Gastrocnemius medialis (tissue), 4 donors: ENCODE data around the gene TTBK1. TPM values are rescaled to one million over a fixed set of nuclear protein-coding genes. Genes with fewer than 3 reads are reported as not detected.

Experiments used
- ATAC-seq, 2 donors: fragments of 150-250 bp; one replicate each; pipeline ENCODE4 v1.9.1; 2016
- DNase-seq, 2 donors: peaks; one replicate each; pipeline ENCODE4 v3.0.0-alpha.2; 2019
- H3K27ac ChIP-seq, 4 donors: fragments of 200-600 bp; sonication (generic); 1 replicate in 1 of 4; 2 replicates in 3 of 4; pipeline ENCODE4 v1.5.1; 2016 to 2018; ENCODE audit warnings: mild to moderate bottlenecking in 2 of 4, moderate library complexity in 1 of 4
- H3K27me3 ChIP-seq, 3 donors: fragments of 200-600 bp; sonication (generic) in 2 of 3; 1 replicate in 1 of 3; 2 replicates in 2 of 3; pipeline versions ENCODE4 v1.5.1 to v1.6.0; 2016 to 2019; ENCODE audit warnings: mild to moderate bottlenecking in 1 of 3, moderate library complexity in 1 of 3
- H3K36me3 ChIP-seq, 2 donors: fragments of 200-600 bp; sonication (generic) in 1 of 2; one replicate each; pipeline ENCODE4 v1.5.1; 2017 to 2018
- H3K4me1 ChIP-seq, 2 donors: fragments of 200-600 bp; sonication (generic) in 1 of 2; one replicate each; pipeline ENCODE4 v1.5.1; 2016 to 2017; ENCODE audit warnings: mild to moderate bottlenecking in 2 of 2
- H3K4me3 ChIP-seq, 4 donors: fragments of 200-600 bp; sonication (generic) in 3 of 4; 1 replicate in 1 of 4; 2 replicates in 3 of 4; pipeline ENCODE4 v1.5.1; 2016 to 2019; ENCODE audit warnings: mild to moderate bottlenecking in 2 of 4
- H3K9me3 ChIP-seq, 3 donors: fragments of 200-600 bp; sonication (generic) in 2 of 3; 1 replicate in 1 of 3; 2 replicates in 2 of 3; pipeline ENCODE4 v1.5.1; 2016 to 2019
- CTCF ChIP-seq, 5 experiments: fragments of 450-650 bp in 3 of 5; fragments of 200-600 bp in 2 of 5; sonication (generic) in 2 of 5; IDR thresholded peaks in 4 of 5; conservative IDR thresholded peaks in 1 of 5; 1 replicate in 4 of 5; 2 replicates in 1 of 5; pipeline ENCODE4 v1.5.1; 2016 to 2019; ENCODE audit warnings: antibody characterized with exemption in 5 of 5, mild to moderate bottlenecking in 3 of 5, moderate library complexity in 3 of 5
- POLR2A ChIP-seq, 2 donors: fragments of 450-650 bp; IDR thresholded peaks; one replicate each; pipeline ENCODE4 v1.6.1; 2017; ENCODE audit warnings: antibody characterized with exemption in 2 of 2, mild to moderate bottlenecking in 2 of 2, moderate library complexity in 2 of 2
- in situ Hi-C, 4 donors: fragments of 200-750 bp; cut with MboI; loops; one replicate each; pipeline versions ENCODE4 v1.15.0 to v1.8.0; 2017; ENCODE audit warnings: low sequenced_read_pairs in 4 of 4
- intact Hi-C: fragments of 100-400 bp; cut with DNase I; formaldehyde crosslinking; loops from one replicate; pipeline ENCODE4 v1.15.1; 2023; ENCODE audit warnings: low total_unique reads
- total RNA-seq, 4 donors: library from RNA; depleted of rRNA; stranded (reverse); fragments of >200 nt; gene quantifications; one replicate each; pipeline versions ENCODE4 v1.1.0 to v1.2.3, GENCODE V29; 2016

TTBK1 gene
- total RNA-seq, 4 donors from 2014 or later, result 0.04 TPM; not detected in 3

- TF ChIP-seq POLR2A (IDR thresholded peaks at IDR 0.05), result no peak
- TF ChIP-seq CTCF (IDR thresholded peaks at IDR 0.05 in 4 of 5, conservative IDR thresholded peaks at IDR 0.05 in 1 of 5), result no peak
- Histone ChIP-seq H3K9me3 (no peaks in the 10 kb centered on the region), H3K36me3 (no peaks in the 10 kb centered on the region), H3K27ac (no peak overlapping the region), H3K4me1 (peaks cover 4 to 8% of the 10 kb centered on the region in 2 donors), H3K4me3 (no peak overlapping the region), H3K27me3 (peaks cover 13 to 31% (median 19%) of the 10 kb centered on the region in 3 donors)
- intact Hi-C loops, result no loop called here
- in situ Hi-C loops, result no loop called here
- DNase-seq, result no peak
- ATAC-seq, result no peak
Observed at GRCh38 chr6:43304882-43305281, 61.6 kb downstream of the TTBK1 start.

GRCh38 chr6:43306086-43306485 lies 62.8 kb downstream of the TTBK1 start:
- ATAC-seq (no peak), DNase-seq (no peak)
- in situ Hi-C loops, result no loop called here
- Histone ChIP-seq H3K4me3 (no peak overlapping the region), H3K27me3 (peaks cover 12 to 26% (median 18%) of the 10 kb centered on the region in 3 donors), H3K4me1 (peaks cover 4 to 8% of the 10 kb centered on the region in 2 donors), H3K27ac (no peak overlapping the region), H3K9me3 (no peaks in the 10 kb centered on the region), H3K36me3 (no peaks in the 10 kb centered on the region)
- intact Hi-C loops, result no loop called here
- TF ChIP-seq POLR2A (IDR thresholded peaks at IDR 0.05) (no peak), CTCF (IDR thresholded peaks at IDR 0.05 in 4 of 5, conservative IDR thresholded peaks at IDR 0.05 in 1 of 5) (no peak)

GRCh38 chr6:43307451-43308100 lies 64.3 kb downstream of the TTBK1 start:
- H3K27ac ChIP-seq, result no peak overlapping the region
- H3K27me3 ChIP-seq, result peaks cover 8 to 22% (median 13%) of the 10 kb centered on the region in 3 donors
- TF ChIP-seq CTCF (IDR thresholded peaks at IDR 0.05 in 4 of 5, conservative IDR thresholded peaks at IDR 0.05 in 1 of 5) (no peak), POLR2A (IDR thresholded peaks at IDR 0.05) (no peak)
- H3K9me3 ChIP-seq, result no peaks in the 10 kb centered on the region
- in situ Hi-C loops (no loop called here), intact Hi-C loops (no loop called here)
- DNase-seq, result no peak
- no peak overlapping the region for H3K4me3 ChIP-seq
- no peak for ATAC-seq
- H3K36me3 ChIP-seq, result no peaks in the 10 kb centered on the region
- peaks cover 4 to 8% of the 10 kb centered on the region in 2 donors for H3K4me1 ChIP-seq

GRCh38 chr6:43308101-43308989 lies 65.1 kb downstream of the TTBK1 start, which contains the start of gene CRIP3:
CRIP3 (minus strand) TSS chr6:43308826; CDS start chr6:43308792, 34 bp downstream.
- DNase-seq (no peak), ATAC-seq (peak; percentile 42 to 58)
- Histone ChIP-seq H3K36me3 (no peaks in the 10 kb centered on the region), H3K9me3 (no peaks in the 10 kb centered on the region), H3K4me3 (peak within 1 kb of the TSS; percentile 14 to 54 (median 40)), H3K4me1 (peaks cover 4 to 8% of the 10 kb centered on the region in 2 donors), H3K27me3 (peaks cover 8 to 22% (median 13%) of the 10 kb centered on the region in 3 donors), H3K27ac (no peak within 1 kb of the TSS)
- TF ChIP-seq CTCF (IDR thresholded peaks at IDR 0.05 in 4 of 5, conservative IDR thresholded peaks at IDR 0.05 in 1 of 5) (no peak), POLR2A (IDR thresholded peaks at IDR 0.05) (no peak)
- intact Hi-C loops (no loop called here), in situ Hi-C loops (no loop called here)
